SK-N-SH treated with all-trans-retinoic acid at 6 μM for 48 hours (cell line): ENCODE measurements around the gene KREMEN2.

Experiments used
- ATAC-seq: fragments of 200-7000 bp; cut with Tn5 transposase; 3 replicates; pipeline ENCODE4 v1.9.1; 2020; ENCODE audit warnings: mild to moderate bottlenecking, moderate library complexity
- ARNTL ChIP-seq: fragments of 450-650 bp; formaldehyde crosslinking; IDR thresholded peaks from 2 replicates; pipeline ENCODE4 v1.5.0; 2020; ENCODE audit warnings: low read depth, mild to moderate bottlenecking, moderate library complexity, borderline replicate concordance
- CSDC2 ChIP-seq: fragments of 250-450 bp; sonication (Bioruptor Pico); IDR thresholded peaks from 2 replicates; pipeline ENCODE4 v1.5.0; 2020; ENCODE audit warnings: mild to moderate bottlenecking, moderate library complexity
- CSRNP3 ChIP-seq: fragments of 250-450 bp; sonication (Bioruptor Pico); IDR thresholded peaks from 2 replicates; pipeline ENCODE4 v1.5.1; 2021; ENCODE audit warnings: mild to moderate bottlenecking, moderate library complexity
- GLIS3 ChIP-seq: fragments of 250-450 bp; sonication (Bioruptor Pico); IDR thresholded peaks from 2 replicates; pipeline ENCODE4 v1.5.0; 2020; ENCODE audit warnings: mild to moderate bottlenecking, moderate library complexity
- ISL1 ChIP-seq: fragments of 250-450 bp; sonication (Bioruptor Pico); IDR thresholded peaks from 2 replicates; pipeline ENCODE4 v2.1.2; 2022; ENCODE audit warnings: mild to moderate bottlenecking, moderate library complexity
- PATZ1 ChIP-seq: fragments of 250-450 bp; sonication (Bioruptor Pico); IDR thresholded peaks from 2 replicates; pipeline ENCODE4 v1.8.0; 2020; ENCODE audit warnings: mild to moderate bottlenecking, moderate library complexity, borderline replicate concordance
- PPARA ChIP-seq: fragments of 250-450 bp; sonication (Bioruptor Pico); IDR thresholded peaks from 2 replicates; pipeline ENCODE4 v1.5.0; 2020; ENCODE audit warnings: mild to moderate bottlenecking, borderline replicate concordance
- RARB ChIP-seq: fragments of 250-450 bp; sonication (Bioruptor Pico); IDR thresholded peaks from 2 replicates; pipeline ENCODE4 v1.8.0; 2021; ENCODE audit warnings: mild to moderate bottlenecking, moderate library complexity
- SNAI2 ChIP-seq: fragments of 250-450 bp; sonication (Bioruptor Pico); IDR thresholded peaks from 2 replicates; pipeline ENCODE4 v1.5.0; 2020; ENCODE audit warnings: mild to moderate bottlenecking, moderate library complexity
- TCF4 ChIP-seq: fragments of 250-450 bp; sonication (Bioruptor Pico); IDR thresholded peaks from 2 replicates; pipeline ENCODE4 v1.8.0; 2021; ENCODE audit warnings: mild to moderate bottlenecking, moderate library complexity, borderline replicate concordance
- TSHZ2 ChIP-seq: fragments of 250-450 bp; sonication (Bioruptor Pico); IDR thresholded peaks from 2 replicates; pipeline ENCODE4 v1.5.0; 2020; ENCODE audit warnings: mild to moderate bottlenecking, moderate library complexity
- ZC3H10 ChIP-seq: fragments of 250-450 bp; sonication (Bioruptor Pico); IDR thresholded peaks from 2 replicates; pipeline ENCODE4 v1.5.1; 2021; ENCODE audit warnings: mild to moderate bottlenecking, moderate library complexity
- ZFP3 ChIP-seq: fragments of 250-450 bp; sonication (Bioruptor Pico); IDR thresholded peaks from 2 replicates; pipeline ENCODE4 v1.5.0; 2020; ENCODE audit warnings: mild to moderate bottlenecking, moderate library complexity
- ZNF565 ChIP-seq: fragments of 450-650 bp; formaldehyde crosslinking; conservative IDR thresholded peaks from 2 replicates; pipeline ENCODE4 v1.5.0; 2020; ENCODE audit warnings: low read depth, mild to moderate bottlenecking, moderate library complexity
- ZNF8 ChIP-seq: fragments of 450-650 bp; formaldehyde crosslinking; IDR thresholded peaks from 2 replicates; pipeline ENCODE4 v1.5.0; 2020; ENCODE audit warnings: mild to moderate bottlenecking, moderate library complexity

The KREMEN2 gene

GRCh38 chr16:2969545-2970521, 5.8 kb downstream of the KREMEN2 start:
- ATAC-seq: peak; percentile 63
- TF ChIP-seq TSHZ2 (no peak), PATZ1 (CRISPR knock-in tag) (peak; percentile 49; the same call in 1 of the 2 replicates), SNAI2 (no peak)

GRCh38 chr16:2970563-2970962, 6.5 kb downstream of the KREMEN2 start:
- no peak for ATAC-seq
- TF ChIP-seq PPARA (CRISPR knock-in tag): no peak
- no peak for TF ChIP-seq ZC3H10 (CRISPR knock-in tag)
- TF ChIP-seq ZFP3 (CRISPR knock-in tag): no peak
- TF ChIP-seq CSDC2 (CRISPR knock-in tag): no peak
- no peak for TF ChIP-seq RARB (CRISPR knock-in tag)
- TF ChIP-seq PATZ1 (CRISPR knock-in tag): no peak
- no peak for TF ChIP-seq TCF4 (CRISPR knock-in tag)
- TF ChIP-seq ZNF8 (CRISPR knock-in tag): no peak
- no peak for TF ChIP-seq CSRNP3
- no peak for TF ChIP-seq ARNTL
- no peak for TF ChIP-seq ISL1 (CRISPR knock-in tag)
- TF ChIP-seq ZNF565 (CRISPR knock-in tag): no peak
- no peak for TF ChIP-seq GLIS3 (CRISPR knock-in tag)

GRCh38 chr16:2971134-2971984, 7.3 kb downstream of the KREMEN2 start:
- ATAC-seq: no peak
- TF ChIP-seq CSDC2 (CRISPR knock-in tag) (no peak), ZNF565 (CRISPR knock-in tag) (no peak), TSHZ2 (no peak), ZFP3 (CRISPR knock-in tag) (no peak)
